HG03025 (cell line): ENCODE results near the gene TCAF1.
"Not testable (repeated sequence)": the region's sequence is repeated elsewhere in the genome, so short reads cannot be mapped to it uniquely, and the experiment has no call there.

Source experiments
- ATAC-seq: cut with Tn5 transposase; IDR thresholded peaks from one replicate; pipeline ENCODE4 v1.9.1; 2021; ENCODE audit warnings: mild to moderate bottlenecking, moderate library complexity; ENCODE audit not compliant: unreplicated experiment, low FRiP score

TCAF1 gene

GRCh38 chr7:143806664-143807071 is 95.3 kb downstream of the TCAF1 start:
- ATAC-seq, result not testable (repeated sequence)
